Right lobe of liver (tissue), 4 donors: ENCODE data around the gene TSPAN18.

Source experiments
- POLR2A ChIP-seq: fragments of 450-650 bp; IDR thresholded peaks from one replicate; pipeline ENCODE4 v1.6.1; 2017; ENCODE audit warnings: antibody characterized with exemption, mild to moderate bottlenecking
- TF ChIP-seq, protein P1 (sequence below), 4 donors: fragments of 200-600 bp in 3 of 4; fragments of 450-650 bp in 1 of 4; IDR thresholded peaks; one replicate each; pipeline versions ENCODE4 v1.5.1 to v1.8.0; 2016 to 2022; ENCODE audit warnings: antibody characterized with exemption in 4 of 4, mild to moderate bottlenecking in 2 of 4
- donor health status: DM: no; HTN: no; CAD: no.
- donor health status: DM: no; HTN: no; CAD: no.
- donor health status: DM: no; HTN: yes; CAD: no.

DNA sequence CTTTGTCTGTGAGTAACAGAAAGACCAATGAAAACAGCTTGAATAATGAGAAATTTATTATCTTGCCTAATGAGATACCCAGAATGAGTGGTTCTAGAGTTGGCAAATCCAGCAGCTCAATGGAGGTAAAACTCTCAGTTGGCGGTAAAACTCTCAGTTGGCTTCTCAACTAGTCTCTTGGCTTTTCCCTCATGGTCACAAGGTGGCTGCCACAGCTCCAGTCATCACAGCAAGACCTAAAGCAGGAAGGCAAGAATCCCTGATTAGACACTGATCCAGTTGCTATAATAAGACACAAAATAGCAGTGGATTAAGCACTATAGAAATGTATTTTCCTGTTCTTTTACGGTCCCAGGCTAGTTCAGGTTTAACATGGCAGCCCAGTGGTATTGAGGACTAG, 37.5 kb upstream of the TSPAN18 start:
- TF ChIP-seq, protein P1, sequence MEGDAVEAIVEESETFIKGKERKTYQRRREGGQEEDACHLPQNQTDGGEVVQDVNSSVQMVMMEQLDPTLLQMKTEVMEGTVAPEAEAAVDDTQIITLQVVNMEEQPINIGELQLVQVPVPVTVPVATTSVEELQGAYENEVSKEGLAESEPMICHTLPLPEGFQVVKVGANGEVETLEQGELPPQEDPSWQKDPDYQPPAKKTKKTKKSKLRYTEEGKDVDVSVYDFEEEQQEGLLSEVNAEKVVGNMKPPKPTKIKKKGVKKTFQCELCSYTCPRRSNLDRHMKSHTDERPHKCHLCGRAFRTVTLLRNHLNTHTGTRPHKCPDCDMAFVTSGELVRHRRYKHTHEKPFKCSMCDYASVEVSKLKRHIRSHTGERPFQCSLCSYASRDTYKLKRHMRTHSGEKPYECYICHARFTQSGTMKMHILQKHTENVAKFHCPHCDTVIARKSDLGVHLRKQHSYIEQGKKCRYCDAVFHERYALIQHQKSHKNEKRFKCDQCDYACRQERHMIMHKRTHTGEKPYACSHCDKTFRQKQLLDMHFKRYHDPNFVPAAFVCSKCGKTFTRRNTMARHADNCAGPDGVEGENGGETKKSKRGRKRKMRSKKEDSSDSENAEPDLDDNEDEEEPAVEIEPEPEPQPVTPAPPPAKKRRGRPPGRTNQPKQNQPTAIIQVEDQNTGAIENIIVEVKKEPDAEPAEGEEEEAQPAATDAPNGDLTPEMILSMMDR (IDR thresholded peaks at IDR 0.05) = no peak
- no peak for TF ChIP-seq POLR2A
